ENCODE results near the gene ABCA7.

DNA sequence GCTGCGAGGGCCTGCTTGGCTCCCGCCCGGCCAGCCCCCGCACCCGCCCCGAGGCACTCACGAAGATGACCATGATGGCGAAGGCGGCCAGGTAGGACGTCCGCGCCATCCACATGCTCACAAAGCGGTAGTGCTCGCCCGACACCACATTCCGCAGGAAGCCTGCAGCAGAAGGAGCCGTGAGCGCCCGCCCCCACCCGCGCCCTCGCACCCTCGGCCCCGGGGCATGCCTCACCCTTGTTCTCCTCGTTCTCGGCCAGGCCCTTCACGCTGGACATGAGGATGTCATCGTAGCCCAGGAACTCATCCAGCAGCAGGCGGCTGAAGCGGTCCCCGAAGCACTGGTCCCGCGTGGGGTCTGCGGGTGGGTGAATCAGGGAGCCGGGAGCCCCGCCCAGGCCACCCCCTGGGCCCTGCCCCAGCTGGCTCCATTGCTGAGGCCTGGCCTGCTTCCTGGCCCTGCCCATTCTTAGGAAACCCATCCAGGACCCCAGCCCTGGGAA is 28.0 kb upstream of the ABCA7 start:
- TF ChIP-seq, protein P1, sequence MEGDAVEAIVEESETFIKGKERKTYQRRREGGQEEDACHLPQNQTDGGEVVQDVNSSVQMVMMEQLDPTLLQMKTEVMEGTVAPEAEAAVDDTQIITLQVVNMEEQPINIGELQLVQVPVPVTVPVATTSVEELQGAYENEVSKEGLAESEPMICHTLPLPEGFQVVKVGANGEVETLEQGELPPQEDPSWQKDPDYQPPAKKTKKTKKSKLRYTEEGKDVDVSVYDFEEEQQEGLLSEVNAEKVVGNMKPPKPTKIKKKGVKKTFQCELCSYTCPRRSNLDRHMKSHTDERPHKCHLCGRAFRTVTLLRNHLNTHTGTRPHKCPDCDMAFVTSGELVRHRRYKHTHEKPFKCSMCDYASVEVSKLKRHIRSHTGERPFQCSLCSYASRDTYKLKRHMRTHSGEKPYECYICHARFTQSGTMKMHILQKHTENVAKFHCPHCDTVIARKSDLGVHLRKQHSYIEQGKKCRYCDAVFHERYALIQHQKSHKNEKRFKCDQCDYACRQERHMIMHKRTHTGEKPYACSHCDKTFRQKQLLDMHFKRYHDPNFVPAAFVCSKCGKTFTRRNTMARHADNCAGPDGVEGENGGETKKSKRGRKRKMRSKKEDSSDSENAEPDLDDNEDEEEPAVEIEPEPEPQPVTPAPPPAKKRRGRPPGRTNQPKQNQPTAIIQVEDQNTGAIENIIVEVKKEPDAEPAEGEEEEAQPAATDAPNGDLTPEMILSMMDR (IDR thresholded peaks at IDR 0.05) = no peak
- TF ChIP-seq POLR2A (IDR thresholded peaks at IDR 0.05) = no peak

All from uterus (tissue), 2 donors.